Lower leg skin (tissue), 3 donors: Measurements from ENCODE around the gene ARNT2.

ENCODE experiments used
- POLR2A ChIP-seq, 2 donors: fragments of 450-650 bp; IDR thresholded peaks; one replicate each; pipeline ENCODE4 v1.6.1; 2016 to 2017; ENCODE audit warnings: antibody characterized with exemption in 2 of 2, mild to moderate bottlenecking in 1 of 2, moderate library complexity in 1 of 2
- TF ChIP-seq, protein P1 (sequence below), 3 donors: fragments of 450-650 bp; IDR thresholded peaks; one replicate each; pipeline ENCODE4 v1.5.1; 2016; ENCODE audit warnings: antibody characterized with exemption in 3 of 3, mild to moderate bottlenecking in 3 of 3, moderate library complexity in 2 of 3

DNA sequence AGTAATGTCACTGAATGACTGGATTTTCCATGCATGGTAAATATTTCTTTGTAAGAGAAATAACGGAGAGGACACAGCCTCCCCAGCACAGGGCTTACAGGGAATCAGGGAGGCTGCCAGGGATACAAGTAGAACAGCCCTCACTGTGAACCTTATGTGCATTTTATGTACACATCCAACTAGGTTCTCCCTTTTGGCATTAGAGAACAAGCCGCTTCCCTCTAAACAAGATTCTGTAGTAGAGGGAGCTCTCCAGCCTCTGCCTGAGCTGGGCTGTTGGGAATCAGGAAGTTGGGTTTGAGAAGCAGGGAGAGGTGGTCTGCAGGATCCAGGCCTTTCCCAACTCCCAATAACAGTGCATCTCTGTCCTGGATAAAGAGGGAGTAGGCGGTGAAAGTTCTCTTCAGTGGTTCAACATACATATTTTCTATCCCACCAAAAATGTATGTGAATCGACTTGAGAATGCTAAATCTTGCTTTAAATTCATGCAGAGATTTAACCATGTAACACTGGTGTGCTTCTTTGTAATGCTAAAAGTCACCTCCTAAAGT is 83.7 kb downstream of the ARNT2 start:
- TF ChIP-seq POLR2A (IDR thresholded peaks at IDR 0.05) = no peak
- TF ChIP-seq, protein P1, sequence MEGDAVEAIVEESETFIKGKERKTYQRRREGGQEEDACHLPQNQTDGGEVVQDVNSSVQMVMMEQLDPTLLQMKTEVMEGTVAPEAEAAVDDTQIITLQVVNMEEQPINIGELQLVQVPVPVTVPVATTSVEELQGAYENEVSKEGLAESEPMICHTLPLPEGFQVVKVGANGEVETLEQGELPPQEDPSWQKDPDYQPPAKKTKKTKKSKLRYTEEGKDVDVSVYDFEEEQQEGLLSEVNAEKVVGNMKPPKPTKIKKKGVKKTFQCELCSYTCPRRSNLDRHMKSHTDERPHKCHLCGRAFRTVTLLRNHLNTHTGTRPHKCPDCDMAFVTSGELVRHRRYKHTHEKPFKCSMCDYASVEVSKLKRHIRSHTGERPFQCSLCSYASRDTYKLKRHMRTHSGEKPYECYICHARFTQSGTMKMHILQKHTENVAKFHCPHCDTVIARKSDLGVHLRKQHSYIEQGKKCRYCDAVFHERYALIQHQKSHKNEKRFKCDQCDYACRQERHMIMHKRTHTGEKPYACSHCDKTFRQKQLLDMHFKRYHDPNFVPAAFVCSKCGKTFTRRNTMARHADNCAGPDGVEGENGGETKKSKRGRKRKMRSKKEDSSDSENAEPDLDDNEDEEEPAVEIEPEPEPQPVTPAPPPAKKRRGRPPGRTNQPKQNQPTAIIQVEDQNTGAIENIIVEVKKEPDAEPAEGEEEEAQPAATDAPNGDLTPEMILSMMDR (IDR thresholded peaks at IDR 0.05) = no peak
